ENCODE results near the gene OR4X1.
A peak's percentile ranks its signal among the peaks of the same experiment; 100 is the strongest.
"Not testable (repeated sequence)": the region's sequence is repeated elsewhere in the genome, so short reads cannot be mapped to it uniquely, and the experiment has no call there.

The OR4X1 gene

DNA sequence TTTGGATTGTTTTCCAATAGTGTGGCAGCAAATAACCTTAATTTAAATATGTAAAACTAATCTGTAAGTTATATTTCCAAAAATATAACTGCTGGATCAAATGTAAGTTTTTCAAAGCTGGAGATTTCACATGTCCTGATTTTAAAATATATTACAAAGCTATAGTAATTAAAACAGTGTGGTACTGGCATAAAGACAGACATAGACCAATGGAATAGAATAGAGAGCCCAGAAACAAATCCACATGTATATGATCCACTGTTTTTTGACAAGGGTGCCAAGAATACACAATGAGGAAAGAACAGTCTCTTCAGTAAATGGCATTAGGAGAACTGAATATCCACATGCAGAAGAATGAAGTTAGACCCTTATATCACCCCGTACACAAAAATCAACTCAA is 14.8 kb upstream of the OR4X1 start:
- TF ChIP-seq, protein P1, sequence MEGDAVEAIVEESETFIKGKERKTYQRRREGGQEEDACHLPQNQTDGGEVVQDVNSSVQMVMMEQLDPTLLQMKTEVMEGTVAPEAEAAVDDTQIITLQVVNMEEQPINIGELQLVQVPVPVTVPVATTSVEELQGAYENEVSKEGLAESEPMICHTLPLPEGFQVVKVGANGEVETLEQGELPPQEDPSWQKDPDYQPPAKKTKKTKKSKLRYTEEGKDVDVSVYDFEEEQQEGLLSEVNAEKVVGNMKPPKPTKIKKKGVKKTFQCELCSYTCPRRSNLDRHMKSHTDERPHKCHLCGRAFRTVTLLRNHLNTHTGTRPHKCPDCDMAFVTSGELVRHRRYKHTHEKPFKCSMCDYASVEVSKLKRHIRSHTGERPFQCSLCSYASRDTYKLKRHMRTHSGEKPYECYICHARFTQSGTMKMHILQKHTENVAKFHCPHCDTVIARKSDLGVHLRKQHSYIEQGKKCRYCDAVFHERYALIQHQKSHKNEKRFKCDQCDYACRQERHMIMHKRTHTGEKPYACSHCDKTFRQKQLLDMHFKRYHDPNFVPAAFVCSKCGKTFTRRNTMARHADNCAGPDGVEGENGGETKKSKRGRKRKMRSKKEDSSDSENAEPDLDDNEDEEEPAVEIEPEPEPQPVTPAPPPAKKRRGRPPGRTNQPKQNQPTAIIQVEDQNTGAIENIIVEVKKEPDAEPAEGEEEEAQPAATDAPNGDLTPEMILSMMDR (IDR thresholded peaks at IDR 0.05; ENCODE audit: control insufficient read depth, extremely low read depth, insufficient read depth), result no peak
- DNase-seq (ENCODE audit: low read depth), result no peak
- H3K4me3 ChIP-seq (ENCODE audit: low read depth, low read length), result no peak overlapping the region

DNA sequence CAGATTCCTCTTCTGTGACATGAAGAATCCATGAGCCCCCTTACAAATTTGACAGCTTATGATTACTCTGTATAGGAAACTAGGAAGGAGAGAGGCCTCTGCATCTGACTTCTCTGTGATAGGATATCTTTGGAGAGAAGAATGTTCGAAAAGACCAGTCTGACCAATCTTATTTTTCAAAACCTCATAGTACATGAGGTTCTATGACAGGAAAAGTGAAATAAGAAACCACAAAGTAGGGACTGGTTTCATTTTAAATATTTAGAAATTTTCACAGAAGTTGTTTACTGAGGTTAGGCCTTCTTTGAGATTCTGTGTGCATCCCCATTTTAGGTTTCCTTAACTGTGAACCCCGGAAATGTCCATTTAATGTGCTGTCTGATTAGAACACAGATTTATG is 2.1 kb upstream of the OR4X1 start:
- H3K4me3 ChIP-seq (ENCODE audit: low read depth, low read length), result no peak overlapping the region
- DNase-seq (ENCODE audit: low read depth), result no peak
- TF ChIP-seq, protein P1 (IDR thresholded peaks at IDR 0.05; ENCODE audit: control insufficient read depth, extremely low read depth, insufficient read depth), result no peak

DNA sequence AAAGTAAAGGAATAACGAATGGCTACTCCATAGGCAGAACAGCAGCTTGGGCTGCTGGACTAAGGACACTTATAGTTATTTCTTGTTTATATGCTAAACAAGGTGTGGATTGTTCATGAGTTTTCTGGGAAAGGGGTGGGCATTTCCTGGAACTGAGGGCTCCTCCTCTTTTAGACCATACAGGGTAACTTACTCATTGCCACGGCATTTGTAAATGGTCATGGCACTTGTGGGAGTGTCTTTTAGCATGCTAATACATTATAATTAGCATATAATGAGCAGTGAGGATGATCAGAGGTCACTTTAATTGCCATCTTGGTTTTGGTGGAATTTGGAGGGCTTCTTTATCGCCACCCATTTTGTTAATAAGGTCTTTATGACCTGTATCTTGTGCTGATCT is 7.0 kb downstream of the OR4X1 start:
- no peak overlapping the region for H3K4me3 ChIP-seq (ENCODE audit: low read depth, low read length)
- DNase-seq (ENCODE audit: low read depth), result no peak
- TF ChIP-seq, protein P1 (IDR thresholded peaks at IDR 0.05; ENCODE audit: control insufficient read depth, extremely low read depth, insufficient read depth), result no peak

DNA sequence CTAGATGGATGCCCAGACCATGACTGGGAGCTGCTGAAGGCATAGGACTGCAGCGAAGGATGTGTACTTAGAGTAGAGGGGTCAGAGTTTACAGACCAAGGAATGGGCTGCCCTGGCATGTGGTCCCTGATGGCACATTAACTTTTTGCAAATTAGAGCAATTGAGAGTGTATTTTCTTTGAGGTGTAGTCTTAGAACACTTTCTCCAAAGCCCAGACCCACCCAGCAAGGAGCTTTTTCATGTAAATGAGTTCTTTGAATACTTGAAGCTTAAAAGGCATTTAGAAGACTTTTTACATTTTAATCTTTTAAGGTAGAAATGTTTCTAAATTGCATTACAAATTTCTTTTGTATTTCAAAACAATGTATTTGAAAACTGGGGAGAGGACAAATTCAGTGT is 8.9 kb downstream of the OR4X1 start:
- TF ChIP-seq, protein P1 (IDR thresholded peaks at IDR 0.05; ENCODE audit: control insufficient read depth, extremely low read depth, insufficient read depth), result no peak
- DNase-seq (ENCODE audit: low read depth), result no peak
- H3K4me3 ChIP-seq (ENCODE audit: low read depth, low read length), result no peak overlapping the region

DNA sequence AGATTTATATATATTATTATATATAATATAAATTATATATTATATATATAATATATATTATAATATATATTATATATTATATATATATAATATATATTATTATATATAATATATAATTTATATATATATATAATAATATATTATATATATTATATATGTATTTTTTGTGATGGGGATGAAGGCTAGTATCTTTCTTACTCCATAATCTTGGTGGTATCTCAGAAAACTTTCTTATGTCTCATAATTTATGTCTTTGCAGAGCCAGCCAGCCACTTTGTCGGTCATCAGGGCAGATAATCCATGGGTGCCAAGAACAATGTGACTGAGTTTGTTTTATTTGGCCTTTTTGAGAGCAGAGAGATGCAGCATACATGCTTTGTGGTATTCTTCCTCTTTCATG is 42.3 kb downstream of the OR4X1 start, which contains the start of gene OR4S1:
TSS of gene OR4S1 (plus strand) at position 301 of the 400 bp plus-strand sequence. CDS start at position 301, 0 bp downstream.
- TF ChIP-seq, protein P1 (IDR thresholded peaks at IDR 0.05; ENCODE audit: control insufficient read depth, extremely low read depth, insufficient read depth), result no peak
- H3K4me3 ChIP-seq (ENCODE audit: low read depth, low read length), result no peak within 1 kb of the TSS

DNA sequence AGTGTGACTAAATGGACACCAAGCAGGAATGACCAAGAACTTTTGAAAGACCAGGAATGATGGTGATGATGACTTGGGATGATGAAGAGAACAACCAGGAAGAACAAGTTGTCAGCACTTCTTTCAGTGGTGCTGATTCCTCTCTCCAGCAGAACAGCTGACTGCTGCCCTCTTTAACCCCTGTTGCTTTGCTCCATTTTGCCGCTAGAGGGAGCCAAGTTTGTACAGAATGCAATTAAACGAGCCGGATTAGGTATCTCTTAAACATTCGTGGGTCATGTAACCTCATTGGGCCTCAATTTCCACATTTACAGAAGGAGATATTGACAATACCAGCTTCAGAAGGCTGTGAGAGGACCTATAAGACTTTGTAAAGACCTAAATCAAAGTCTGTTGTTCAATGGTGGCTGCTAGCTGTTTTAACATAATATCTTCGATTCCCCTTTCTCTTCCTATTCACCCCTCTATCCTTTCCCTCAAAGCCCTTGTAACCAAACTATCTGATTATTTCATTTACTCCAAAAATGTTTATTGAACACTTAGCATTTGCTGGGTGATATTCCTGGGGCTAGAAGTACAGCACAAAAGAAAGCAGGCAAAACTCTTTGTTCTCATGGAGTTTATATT is 44.2 kb downstream of the OR4X1 start:
- TF ChIP-seq, protein P1 (IDR thresholded peaks at IDR 0.05; ENCODE audit: control insufficient read depth, extremely low read depth, insufficient read depth), result peak; percentile 98
- peak; percentile 34 for DNase-seq (ENCODE audit: low read depth)
- no peak overlapping the region for H3K4me3 ChIP-seq (ENCODE audit: low read depth, low read length)

More for the DNA sequence above, 42.3 kb downstream of the OR4X1 start, which contains the start of gene OR4S1:
- no peak for DNase-seq (ENCODE audit: low read depth)

DNA sequence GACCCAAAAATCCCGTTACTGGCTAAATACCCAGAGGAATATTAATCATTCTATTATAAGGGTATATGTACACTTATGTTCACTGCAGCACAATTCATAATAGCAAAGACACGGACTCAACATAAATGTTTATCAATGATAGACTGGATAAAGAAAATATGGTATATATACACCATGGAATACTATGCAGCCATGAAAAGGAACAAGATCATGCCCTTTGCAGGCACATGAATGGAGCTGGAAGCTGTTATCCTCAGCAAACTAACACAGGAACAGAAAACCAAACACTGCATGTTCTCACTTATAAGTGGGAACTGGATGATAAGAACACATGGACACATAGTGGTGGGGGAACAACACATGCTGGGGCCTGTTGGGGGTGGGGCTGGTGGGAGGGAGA is 49.9 kb downstream of the OR4X1 start:
- H3K4me3 ChIP-seq (ENCODE audit: low read depth, low read length); DNase-seq (ENCODE audit: low read depth): not testable (repeated sequence)

Measured in LNCaP clone FGC (cell line).